Breast epithelium (tissue), 4 donors: Measurements from ENCODE around the gene PHKB. TPM values are rescaled to one million over a fixed set of nuclear protein-coding genes. Genes with fewer than 3 reads are reported as not detected.
"Not testable (repeated sequence)": the region's sequence is repeated elsewhere in the genome, so short reads cannot be mapped to it uniquely, and the experiment has no call there.

Source experiments
- DNase-seq, 2 donors: peaks; one replicate each; pipeline ENCODE4 v3.0.0-alpha.2; 2019; ENCODE audit warnings: low spot score in 2 of 2
- H3K27ac ChIP-seq, 2 donors: fragments of 200-600 bp; sonication (generic) in 1 of 2; one replicate each; pipeline ENCODE4 v1.5.1; 2016 to 2019; ENCODE audit warnings: mild to moderate bottlenecking in 1 of 2
- H3K27me3 ChIP-seq, 2 donors: fragments of 200-600 bp; sonication (generic) in 1 of 2; one replicate each; pipeline versions ENCODE4 v1.5.1 to v1.6.0; 2017 to 2019; ENCODE audit warnings: control low read depth in 1 of 2, mild to moderate bottlenecking in 1 of 2
- H3K36me3 ChIP-seq: fragments of 200-600 bp; one replicate; pipeline ENCODE4 v1.5.1; 2019
- H3K4me1 ChIP-seq, 2 donors: fragments of 200-600 bp; sonication (generic); one replicate each; pipeline ENCODE4 v1.5.1; 2016 to 2019; ENCODE audit warnings: control low read depth in 1 of 2
- H3K4me3 ChIP-seq, 3 donors: fragments of 200-600 bp; sonication (generic); 1 replicate in 2 of 3; 2 replicates in 1 of 3; pipeline ENCODE4 v1.5.1; 2016 to 2019; ENCODE audit warnings: mild to moderate bottlenecking in 3 of 3, moderate library complexity in 2 of 3
- H3K9me3 ChIP-seq, 2 donors: fragments of 200-600 bp; sonication (generic) in 1 of 2; one replicate each; pipeline ENCODE4 v1.5.1; 2016 to 2019; ENCODE audit warnings: control low read depth in 1 of 2
- POLR2A ChIP-seq: fragments of 450-650 bp; IDR thresholded peaks from one replicate; pipeline ENCODE4 v1.6.1; 2016; ENCODE audit warnings: antibody characterized with exemption, mild to moderate bottlenecking, moderate library complexity
- POLR2AphosphoS5 ChIP-seq, 3 donors: sonication (generic); formaldehyde crosslinking; IDR thresholded peaks; one replicate each; pipeline ENCODE4 v1.6.1; 2017; ENCODE audit warnings: antibody characterized with exemption in 3 of 3
- intact Hi-C: fragments of 100-400 bp; cut with DNase I; formaldehyde crosslinking; loops from one replicate; pipeline ENCODE4 v1.15.1; 2023; ENCODE audit warnings: low total_unique reads
- total RNA-seq, 3 donors: library from RNA; depleted of rRNA; stranded (reverse); fragments of >200 nt; gene quantifications; one replicate each; pipeline ENCODE4 v1.1.0, GENCODE V29; 2016
- TF ChIP-seq, protein P1 (sequence below), 3 donors: fragments of 450-650 bp; IDR thresholded peaks; one replicate each; pipeline ENCODE4 v1.5.1; 2016 to 2017; ENCODE audit warnings: antibody characterized with exemption in 3 of 3, mild to moderate bottlenecking in 3 of 3, moderate library complexity in 3 of 3

The PHKB gene
- total RNA-seq, 3 donors from 2014 or later = 77.9 to 111 (median 78.3) TPM

DNA sequence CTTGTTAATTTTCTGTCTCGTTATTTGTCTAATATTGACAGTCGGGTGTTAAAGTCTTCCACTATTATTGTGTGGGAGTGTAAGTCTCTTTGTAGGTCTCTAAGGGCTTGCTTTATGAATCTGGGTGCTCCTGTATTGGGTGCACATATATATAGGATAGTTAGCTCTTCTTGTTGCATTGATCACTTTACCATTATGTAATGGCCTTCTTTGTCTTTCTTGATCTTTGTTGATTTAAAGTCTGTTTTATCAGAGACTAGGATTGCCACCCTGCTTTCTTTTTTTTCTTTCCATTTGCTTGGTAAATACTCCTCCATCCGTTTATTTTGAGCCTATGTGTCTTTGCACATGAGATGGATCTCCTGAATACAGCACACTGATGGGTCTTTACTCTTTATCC, 90.6 kb downstream of the PHKB start:
- H3K36me3 ChIP-seq, H3K4me3 ChIP-seq, H3K4me1 ChIP-seq, H3K27ac ChIP-seq, H3K27me3 ChIP-seq, DNase-seq, intact Hi-C loops: not testable (repeated sequence)
- peaks cover 13 to 30% of the 10 kb centered on the region in 2 donors for H3K9me3 ChIP-seq

DNA sequence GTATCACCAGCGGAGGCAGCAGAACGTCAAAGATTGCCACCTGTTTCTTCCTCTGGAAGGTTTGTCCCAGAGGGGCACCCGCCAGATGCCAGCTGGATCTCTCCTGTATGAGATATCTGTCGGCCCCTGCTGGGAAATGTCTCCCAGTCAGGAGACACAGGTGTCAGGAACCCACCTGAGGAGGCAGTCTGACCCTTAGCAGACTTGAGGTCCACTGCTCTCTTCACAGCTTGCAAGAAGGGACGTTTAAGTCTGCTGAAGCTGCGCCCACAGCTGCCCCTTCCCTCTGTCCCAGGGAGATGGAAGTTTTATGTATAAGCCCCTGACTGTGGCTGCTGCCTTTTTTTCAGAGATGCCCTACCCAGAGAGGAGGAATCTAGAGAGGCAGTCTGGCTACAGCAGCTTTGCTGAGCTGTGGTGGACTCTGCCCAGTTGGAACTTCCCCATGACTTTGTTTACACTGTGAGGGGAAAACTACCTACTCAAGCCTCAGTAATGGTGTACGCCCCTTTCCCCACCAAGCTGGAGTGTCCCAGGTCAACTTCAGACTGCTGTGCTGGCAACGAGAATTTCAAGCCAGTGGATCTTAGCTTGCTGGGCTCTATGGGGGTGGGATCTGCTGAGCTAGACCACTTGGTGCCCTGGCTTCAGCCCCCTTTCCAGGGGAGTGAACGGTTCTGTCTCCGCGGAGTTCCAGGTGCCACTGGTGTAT, 92.9 kb downstream of the PHKB start:
- Histone ChIP-seq H3K27me3 (no peaks in the 10 kb centered on the region), H3K4me3 (no peak overlapping the region), H3K27ac (no peak overlapping the region), H3K4me1 (no peaks in the 10 kb centered on the region), H3K36me3 (no peaks in the 10 kb centered on the region), H3K9me3 (peaks cover 7 to 25% of the 10 kb centered on the region in 2 donors)
- DNase-seq = no peak
- TF ChIP-seq POLR2AphosphoS5 (IDR thresholded peaks at IDR 0.05) = no peak
- no peak for TF ChIP-seq POLR2A
- TF ChIP-seq, protein P1, sequence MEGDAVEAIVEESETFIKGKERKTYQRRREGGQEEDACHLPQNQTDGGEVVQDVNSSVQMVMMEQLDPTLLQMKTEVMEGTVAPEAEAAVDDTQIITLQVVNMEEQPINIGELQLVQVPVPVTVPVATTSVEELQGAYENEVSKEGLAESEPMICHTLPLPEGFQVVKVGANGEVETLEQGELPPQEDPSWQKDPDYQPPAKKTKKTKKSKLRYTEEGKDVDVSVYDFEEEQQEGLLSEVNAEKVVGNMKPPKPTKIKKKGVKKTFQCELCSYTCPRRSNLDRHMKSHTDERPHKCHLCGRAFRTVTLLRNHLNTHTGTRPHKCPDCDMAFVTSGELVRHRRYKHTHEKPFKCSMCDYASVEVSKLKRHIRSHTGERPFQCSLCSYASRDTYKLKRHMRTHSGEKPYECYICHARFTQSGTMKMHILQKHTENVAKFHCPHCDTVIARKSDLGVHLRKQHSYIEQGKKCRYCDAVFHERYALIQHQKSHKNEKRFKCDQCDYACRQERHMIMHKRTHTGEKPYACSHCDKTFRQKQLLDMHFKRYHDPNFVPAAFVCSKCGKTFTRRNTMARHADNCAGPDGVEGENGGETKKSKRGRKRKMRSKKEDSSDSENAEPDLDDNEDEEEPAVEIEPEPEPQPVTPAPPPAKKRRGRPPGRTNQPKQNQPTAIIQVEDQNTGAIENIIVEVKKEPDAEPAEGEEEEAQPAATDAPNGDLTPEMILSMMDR (IDR thresholded peaks at IDR 0.05) = no peak
- intact Hi-C loops = no loop called here

DNA sequence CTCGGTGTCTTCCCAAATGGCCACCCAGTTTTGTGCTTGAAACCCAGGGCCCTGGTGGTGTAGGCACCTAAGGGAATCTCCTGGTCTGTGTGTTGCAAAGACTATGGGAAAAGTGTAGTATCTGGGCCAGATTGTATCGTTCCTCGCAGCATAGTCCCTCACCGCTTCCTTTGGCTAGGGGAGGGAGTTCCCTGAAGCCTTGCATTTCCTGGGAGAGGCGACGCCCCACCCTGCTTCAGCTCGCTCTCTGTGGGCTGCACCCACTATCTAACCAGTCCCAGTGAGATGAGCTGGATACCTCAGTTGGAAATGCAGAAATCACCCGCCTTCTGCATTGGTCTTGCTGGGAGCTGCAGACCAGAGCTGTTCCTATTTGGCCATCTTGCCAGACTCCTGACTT, 93.5 kb downstream of the PHKB start:
- DNase-seq, H3K4me3 ChIP-seq, intact Hi-C loops, H3K36me3 ChIP-seq, H3K27me3 ChIP-seq, H3K4me1 ChIP-seq, H3K27ac ChIP-seq: not testable (repeated sequence)
- peaks cover 3 to 25% of the 10 kb centered on the region in 2 donors for H3K9me3 ChIP-seq

DNA sequence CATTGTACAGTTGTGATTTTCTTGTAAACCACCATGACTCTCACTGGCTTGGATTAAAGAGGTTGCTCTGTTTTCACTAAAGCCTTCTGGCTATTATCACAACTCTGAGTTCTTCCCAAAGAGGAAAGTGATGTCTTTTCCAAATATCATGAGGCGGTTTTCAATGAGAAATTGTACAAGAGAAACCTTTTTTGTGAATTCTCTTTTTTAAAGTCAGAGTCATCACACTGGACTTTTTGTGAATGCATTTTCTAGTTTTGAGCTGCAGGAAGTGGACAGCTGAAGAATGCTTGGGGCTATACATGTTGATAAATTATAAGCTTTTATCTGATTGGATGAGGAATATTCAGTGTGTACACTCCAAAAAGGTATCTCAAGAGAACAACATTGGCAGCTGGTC, 100.2 kb downstream of the PHKB start:
- no peak overlapping the region for H3K4me3 ChIP-seq
- no peaks in the 10 kb centered on the region for H3K36me3 ChIP-seq
- no peak overlapping the region for H3K27ac ChIP-seq
- intact Hi-C loops = no loop called here
- H3K27me3 ChIP-seq = no peaks in the 10 kb centered on the region
- TF ChIP-seq POLR2A (no peak), POLR2AphosphoS5 (IDR thresholded peaks at IDR 0.05) (no peak)
- TF ChIP-seq, protein P1 (IDR thresholded peaks at IDR 0.05) = no peak
- no peak for DNase-seq
- H3K9me3 ChIP-seq = peaks cover 0 to 9% of the 10 kb centered on the region in 2 donors
- H3K4me1 ChIP-seq = no peaks in the 10 kb centered on the region

DNA sequence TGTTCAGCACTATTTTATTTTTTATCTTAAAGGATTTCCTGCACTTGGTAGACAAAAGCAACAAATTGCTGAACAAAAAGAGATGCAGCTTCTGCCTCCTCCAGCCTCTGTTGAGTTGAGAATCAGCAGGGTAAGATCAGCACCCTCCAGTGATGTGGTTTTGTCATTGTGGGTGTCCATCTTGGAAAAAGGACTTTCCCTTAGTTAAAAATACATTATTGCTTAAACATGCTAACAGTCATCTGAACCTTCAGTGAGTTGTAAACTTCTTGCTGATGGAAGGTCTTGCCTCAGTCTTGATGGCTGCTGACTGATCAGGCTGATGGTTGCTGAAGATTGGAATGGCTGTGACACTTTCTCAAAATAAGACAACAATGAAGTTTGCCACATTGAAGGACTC, 101.2 kb downstream of the PHKB start:
- H3K36me3 ChIP-seq = no peaks in the 10 kb centered on the region
- H3K27me3 ChIP-seq = no peaks in the 10 kb centered on the region
- no peak overlapping the region for H3K4me3 ChIP-seq
- DNase-seq = no peak
- intact Hi-C loops = no loop called here
- TF ChIP-seq POLR2AphosphoS5 (IDR thresholded peaks at IDR 0.05) (no peak), POLR2A (no peak)
- TF ChIP-seq, protein P1 (IDR thresholded peaks at IDR 0.05) = no peak
- no peak overlapping the region for H3K27ac ChIP-seq
- H3K9me3 ChIP-seq = peaks cover 0 to 9% of the 10 kb centered on the region in 2 donors
- no peaks in the 10 kb centered on the region for H3K4me1 ChIP-seq

DNA sequence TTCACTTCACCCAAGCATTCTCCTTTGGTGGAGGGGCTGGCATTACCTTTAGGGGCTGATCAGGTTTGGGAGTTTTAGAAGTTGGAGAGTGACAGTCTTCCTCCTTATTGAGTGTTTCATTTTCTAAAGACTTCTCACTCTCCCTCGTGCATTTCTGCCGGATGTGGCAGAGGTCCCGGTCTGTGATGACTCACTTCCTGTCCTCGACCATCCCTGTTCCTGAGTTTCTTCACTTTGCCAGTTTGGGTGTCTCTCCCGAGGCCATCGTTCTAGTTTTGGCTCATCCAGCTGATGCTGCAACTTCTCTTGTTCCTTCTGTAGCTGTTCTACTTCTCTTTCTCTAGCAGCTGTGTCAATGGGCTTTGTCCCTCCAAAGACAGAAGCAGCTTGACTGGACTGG, 104.3 kb downstream of the PHKB start:
- H3K27ac ChIP-seq = no peak overlapping the region

More for the DNA sequence above, 104.3 kb downstream of the PHKB start:
- intact Hi-C loops = no loop called here
- no peaks in the 10 kb centered on the region for H3K36me3 ChIP-seq
- peaks cover 0 to 2% of the 10 kb centered on the region in 2 donors for H3K9me3 ChIP-seq
- no peak overlapping the region for H3K4me3 ChIP-seq
- no peaks in the 10 kb centered on the region for H3K4me1 ChIP-seq
- TF ChIP-seq POLR2A (no peak), POLR2AphosphoS5 (IDR thresholded peaks at IDR 0.05) (no peak)
- TF ChIP-seq, protein P1 (IDR thresholded peaks at IDR 0.05) = no peak
- peak in 1 of 2 donors; percentile 19 for DNase-seq
- H3K27me3 ChIP-seq = no peaks in the 10 kb centered on the region
